Measurements from ENCODE around the gene LCNL1. TPM values are rescaled to one million over a fixed set of nuclear protein-coding genes. Genes with fewer than 3 reads are reported as not detected.

The LCNL1 gene
- total and polyA plus RNA-seq, 2 donors (not counting 1 experiment from before 2014, with no cell fraction given) = not detected

DNA sequence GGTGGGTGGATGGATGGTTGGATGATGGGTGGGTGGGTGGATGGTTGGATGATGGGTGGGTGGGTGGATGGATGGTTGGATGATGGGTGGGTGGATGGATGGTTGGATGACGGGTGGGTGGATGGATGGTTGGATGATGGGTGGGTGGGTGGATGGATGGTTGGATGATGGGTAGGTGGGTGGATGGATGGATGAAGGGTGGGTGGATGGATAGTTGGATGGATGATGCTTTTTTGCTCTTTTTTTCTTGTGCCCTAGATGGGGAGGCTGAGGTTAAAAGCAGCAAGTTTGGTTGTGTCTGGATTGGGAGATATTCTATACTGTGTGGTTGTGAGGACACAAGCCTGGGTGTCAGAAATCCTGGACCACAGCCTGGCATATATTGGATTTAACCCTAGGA is 25.3 kb upstream of the LCNL1 start:
- H3K4me2 ChIP-seq (replicated peaks; ENCODE audit: low read depth, low read length, poor library complexity, severe bottlenecking) = no peak overlapping the region
- H3K4me1 ChIP-seq (ENCODE audit: control insufficient read depth in 2 of 2, insufficient read depth in 2 of 2, low read length in 2 of 2) = no peaks in the 10 kb centered on the region
- H3K4me3 ChIP-seq (ENCODE audit: control extremely low read depth in 1 of 5, extremely low read depth in 1 of 5, insufficient read depth in 1 of 5, low read depth in 2 of 5, low read length in 4 of 5) = no peak overlapping the region
- no peak for DNase-seq
- Mint-ChIP-seq H3K9me3 (ENCODE audit: insufficient read depth) (no peaks in the 10 kb centered on the region), H3K27me3 (no peaks in the 10 kb centered on the region), H3K4me1 (no peaks in the 10 kb centered on the region), H3K27ac (no peak overlapping the region), H3K4me3 (no peak overlapping the region)
- H4K20me1 ChIP-seq (ENCODE audit: control insufficient read depth, insufficient read depth, low read length, poor library complexity, severe bottlenecking) = no peaks in the 10 kb centered on the region
- intact Hi-C loops (cut with micrococcal nuclease) = no loop called here
- ChIA-PET POLR2A (no interaction called here), CTCF (no interaction called here)
- no peak for ATAC-seq (ENCODE audit: low read depth)
- H3K9me3 ChIP-seq (ENCODE audit: control extremely low read depth in 1 of 3, control insufficient read depth in 2 of 3, insufficient read depth in 1 of 3, low read length in 2 of 3) = peaks cover 0 to 2% (median 0%) of the 10 kb centered on the region in 3 donors
- H3K27me3 ChIP-seq (replicated peaks in 1 of 4; ENCODE audit: control extremely low read depth in 1 of 4, control insufficient read depth in 3 of 4, insufficient read depth in 4 of 4, low read length in 3 of 4) = peaks cover 0 to 6% (median under 1%) of the 10 kb centered on the region in 4 experiments
- no peak overlapping the region for H2AFZ ChIP-seq (ENCODE audit: insufficient read depth, low read depth, low read length, poor library complexity, severe bottlenecking)
- no peaks in the 10 kb centered on the region for H3K36me3 ChIP-seq (replicated peaks in 1 of 2; ENCODE audit: control extremely low read depth in 1 of 2, control insufficient read depth in 1 of 2, extremely low read depth in 1 of 2, insufficient read depth in 2 of 2, low read length in 1 of 2)
- no peak overlapping the region for H3K9ac ChIP-seq (ENCODE audit: low read length)
- no peak overlapping the region for H3K27ac ChIP-seq (ENCODE audit: low read length in 2 of 2)
- 100% methylated on average over 1 of the region's 1 CpG for WGBS (ENCODE audit: insufficient coverage)
- TF ChIP-seq, protein P1, sequence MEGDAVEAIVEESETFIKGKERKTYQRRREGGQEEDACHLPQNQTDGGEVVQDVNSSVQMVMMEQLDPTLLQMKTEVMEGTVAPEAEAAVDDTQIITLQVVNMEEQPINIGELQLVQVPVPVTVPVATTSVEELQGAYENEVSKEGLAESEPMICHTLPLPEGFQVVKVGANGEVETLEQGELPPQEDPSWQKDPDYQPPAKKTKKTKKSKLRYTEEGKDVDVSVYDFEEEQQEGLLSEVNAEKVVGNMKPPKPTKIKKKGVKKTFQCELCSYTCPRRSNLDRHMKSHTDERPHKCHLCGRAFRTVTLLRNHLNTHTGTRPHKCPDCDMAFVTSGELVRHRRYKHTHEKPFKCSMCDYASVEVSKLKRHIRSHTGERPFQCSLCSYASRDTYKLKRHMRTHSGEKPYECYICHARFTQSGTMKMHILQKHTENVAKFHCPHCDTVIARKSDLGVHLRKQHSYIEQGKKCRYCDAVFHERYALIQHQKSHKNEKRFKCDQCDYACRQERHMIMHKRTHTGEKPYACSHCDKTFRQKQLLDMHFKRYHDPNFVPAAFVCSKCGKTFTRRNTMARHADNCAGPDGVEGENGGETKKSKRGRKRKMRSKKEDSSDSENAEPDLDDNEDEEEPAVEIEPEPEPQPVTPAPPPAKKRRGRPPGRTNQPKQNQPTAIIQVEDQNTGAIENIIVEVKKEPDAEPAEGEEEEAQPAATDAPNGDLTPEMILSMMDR (IDR thresholded peaks at IDR 0.05) = no peak
- TF ChIP-seq EZH2 (IDR thresholded peaks at IDR 0.05; ENCODE audit: borderline replicate concordance, insufficient read depth, low read depth, low read length, poor library complexity, severe bottlenecking) = no peak
- H3K79me2 ChIP-seq (ENCODE audit: control insufficient read depth, insufficient read depth, low read length) = no peaks in the 10 kb centered on the region

GRCh38 chr9:136957901-136958300 is 24.9 kb upstream of the LCNL1 start:
- intact Hi-C loops (cut with micrococcal nuclease) = no loop called here
- DNase-seq = no peak
- POLR2A ChIA-PET = no interaction called here
- no peak overlapping the region for H3K27ac ChIP-seq (ENCODE audit: low read length in 2 of 2)
- no peak for ATAC-seq (ENCODE audit: low read depth)
- Mint-ChIP-seq H3K4me1 (no peaks in the 10 kb centered on the region), H3K9me3 (ENCODE audit: insufficient read depth) (no peaks in the 10 kb centered on the region), H3K27ac (no peak overlapping the region), H3K27me3 (no peaks in the 10 kb centered on the region), H3K4me3 (no peak overlapping the region)
- H3K4me3 ChIP-seq (ENCODE audit: control extremely low read depth in 1 of 5, extremely low read depth in 1 of 5, insufficient read depth in 1 of 5, low read depth in 2 of 5, low read length in 4 of 5) = no peak overlapping the region
- 89% methylated on average over 5 of the region's 6 CpGs for WGBS (ENCODE audit: insufficient coverage)
- no peaks in the 10 kb centered on the region for H3K36me3 ChIP-seq (replicated peaks in 1 of 2; ENCODE audit: control extremely low read depth in 1 of 2, control insufficient read depth in 1 of 2, extremely low read depth in 1 of 2, insufficient read depth in 2 of 2, low read length in 1 of 2)
- H3K9me3 ChIP-seq (ENCODE audit: control extremely low read depth in 1 of 3, control insufficient read depth in 2 of 3, insufficient read depth in 1 of 3, low read length in 2 of 3) = peaks cover 0 to 2% (median 0%) of the 10 kb centered on the region in 3 donors
- H3K79me2 ChIP-seq (ENCODE audit: control insufficient read depth, insufficient read depth, low read length) = no peaks in the 10 kb centered on the region
- H3K4me2 ChIP-seq (replicated peaks; ENCODE audit: low read depth, low read length, poor library complexity, severe bottlenecking) = no peak overlapping the region
- H3K27me3 ChIP-seq (replicated peaks in 1 of 4; ENCODE audit: control extremely low read depth in 1 of 4, control insufficient read depth in 3 of 4, insufficient read depth in 4 of 4, low read length in 3 of 4) = peaks cover 0 to 6% (median under 1%) of the 10 kb centered on the region in 4 experiments
- no peak overlapping the region for H3K9ac ChIP-seq (ENCODE audit: low read length)
- H4K20me1 ChIP-seq (ENCODE audit: control insufficient read depth, insufficient read depth, low read length, poor library complexity, severe bottlenecking) = no peaks in the 10 kb centered on the region
- CTCF ChIA-PET = no interaction called here
- TF ChIP-seq, protein P1 (IDR thresholded peaks at IDR 0.05) = no peak
- no peak for TF ChIP-seq EZH2 (IDR thresholded peaks at IDR 0.05; ENCODE audit: borderline replicate concordance, insufficient read depth, low read depth, low read length, poor library complexity, severe bottlenecking)
- H2AFZ ChIP-seq (ENCODE audit: insufficient read depth, low read depth, low read length, poor library complexity, severe bottlenecking) = no peak overlapping the region
- H3K4me1 ChIP-seq (ENCODE audit: control insufficient read depth in 2 of 2, insufficient read depth in 2 of 2, low read length in 2 of 2) = no peaks in the 10 kb centered on the region
